ENCODE data around the gene ZNF883. TPM values are rescaled to one million over a fixed set of nuclear protein-coding genes. Genes with fewer than 3 reads are reported as not detected.

Gene ZNF883
- total RNA-seq, 3 donors from 2014 or later (not counting 1 experiment from before 2014, with no cell fraction given): 0.95 to 1.4 (median 0.97) TPM

- Mint-ChIP-seq H3K9me3 (peaks cover 6 to 10% of the 10 kb centered on the region in 2 donors), H3K4me1 (no peaks in the 10 kb centered on the region), H3K4me3 (no peak overlapping the region), H3K27me3 (ENCODE audit: low read depth in 2 of 2) (peaks cover 14 to 29% of the 10 kb centered on the region in 2 donors), H3K27ac (no peak overlapping the region), H3K36me3 (no peaks in the 10 kb centered on the region)
- H3K4me3 ChIP-seq (ENCODE audit: low read length): no peak overlapping the region
- no peaks in the 10 kb centered on the region for H3K4me1 ChIP-seq (ENCODE audit: control insufficient read depth, insufficient read depth, low read length)
- DNase-seq (no peak), ATAC-seq (no peak)
- peaks cover 2% of the 10 kb centered on the region for H3K9me3 ChIP-seq (ENCODE audit: control insufficient read depth, insufficient read depth, low read length)
- no peaks in the 10 kb centered on the region for H3K27me3 ChIP-seq (ENCODE audit: control insufficient read depth, insufficient read depth, low read length)
- TF ChIP-seq CTCF (IDR thresholded peaks at IDR 0.05): no peak
- H3K36me3 ChIP-seq (ENCODE audit: control insufficient read depth, insufficient read depth, low read length): no peaks in the 10 kb centered on the region
- WGBS (ENCODE audit: insufficient coverage): 56% methylated on average over 5 of the region's 5 CpGs
- no peak overlapping the region for H3K27ac ChIP-seq (ENCODE audit: low read length)
- intact Hi-C loops (cut with micrococcal nuclease): no loop called here
Observed at GRCh38 chr9:112971415-112971814, 40.6 kb downstream of the ZNF883 start.

GRCh38 chr9:112970939-112971338, 41.1 kb downstream of the ZNF883 start:
- intact Hi-C loops (cut with micrococcal nuclease): no loop called here
- H3K27ac ChIP-seq (ENCODE audit: low read length): no peak overlapping the region
- TF ChIP-seq CTCF (IDR thresholded peaks at IDR 0.05): no peak
- H3K9me3 ChIP-seq (ENCODE audit: control insufficient read depth, insufficient read depth, low read length): no peaks in the 10 kb centered on the region
- Mint-ChIP-seq H3K27me3 (ENCODE audit: low read depth in 2 of 2) (peaks cover 14 to 29% of the 10 kb centered on the region in 2 donors), H3K4me1 (no peaks in the 10 kb centered on the region), H3K27ac (no peak overlapping the region), H3K4me3 (no peak overlapping the region), H3K9me3 (peaks cover 6 to 10% of the 10 kb centered on the region in 2 donors), H3K36me3 (no peaks in the 10 kb centered on the region)
- no peaks in the 10 kb centered on the region for H3K36me3 ChIP-seq (ENCODE audit: control insufficient read depth, insufficient read depth, low read length)
- no peak for DNase-seq
- no peaks in the 10 kb centered on the region for H3K4me1 ChIP-seq (ENCODE audit: control insufficient read depth, insufficient read depth, low read length)
- WGBS (ENCODE audit: insufficient coverage): 89% methylated on average over 6 of the region's 6 CpGs
- no peak overlapping the region for H3K4me3 ChIP-seq (ENCODE audit: low read length)
- H3K27me3 ChIP-seq (ENCODE audit: control insufficient read depth, insufficient read depth, low read length): no peaks in the 10 kb centered on the region
- no peak for ATAC-seq

GRCh38 chr9:112969730-112970129, 42.3 kb downstream of the ZNF883 start:
- ATAC-seq (no peak), DNase-seq (no peak)
- peaks cover 3 to 10% of the 10 kb centered on the region in 2 donors for H3K9me3 Mint-ChIP-seq
- Histone ChIP-seq H3K4me1 (ENCODE audit: control insufficient read depth, insufficient read depth, low read length) (no peaks in the 10 kb centered on the region), H3K9me3 (ENCODE audit: control insufficient read depth, insufficient read depth, low read length) (no peaks in the 10 kb centered on the region), H3K4me3 (ENCODE audit: low read length) (no peak overlapping the region), H3K27me3 (ENCODE audit: control insufficient read depth, insufficient read depth, low read length) (no peaks in the 10 kb centered on the region), H3K36me3 (ENCODE audit: control insufficient read depth, insufficient read depth, low read length) (no peaks in the 10 kb centered on the region), H3K27ac (ENCODE audit: low read length) (no peak overlapping the region)
- no peak for TF ChIP-seq CTCF (IDR thresholded peaks at IDR 0.05)
- 25% methylated on average over 4 of the region's 4 CpGs for WGBS (ENCODE audit: insufficient coverage)
- intact Hi-C loops (cut with micrococcal nuclease): no loop called here
- no peaks in the 10 kb centered on the region for H3K36me3 Mint-ChIP-seq
- peaks cover 14 to 34% of the 10 kb centered on the region in 2 donors for H3K27me3 Mint-ChIP-seq (ENCODE audit: low read depth in 2 of 2)
- H3K4me3 Mint-ChIP-seq: no peak overlapping the region
- H3K27ac Mint-ChIP-seq: no peak overlapping the region
- H3K4me1 Mint-ChIP-seq: no peaks in the 10 kb centered on the region

- Mint-ChIP-seq H3K9me3 (no peaks in the 10 kb centered on the region), H3K36me3 (no peaks in the 10 kb centered on the region), H3K27ac (no peak overlapping the region), H3K27me3 (ENCODE audit: low read depth in 2 of 2) (peaks cover 6 to 7% of the 10 kb centered on the region in 2 donors), H3K4me3 (no peak overlapping the region), H3K4me1 (no peaks in the 10 kb centered on the region)
- Histone ChIP-seq H3K9me3 (ENCODE audit: control insufficient read depth, insufficient read depth, low read length) (no peaks in the 10 kb centered on the region), H3K4me1 (ENCODE audit: control insufficient read depth, insufficient read depth, low read length) (no peaks in the 10 kb centered on the region), H3K36me3 (ENCODE audit: control insufficient read depth, insufficient read depth, low read length) (no peaks in the 10 kb centered on the region), H3K27me3 (ENCODE audit: control insufficient read depth, insufficient read depth, low read length) (no peaks in the 10 kb centered on the region), H3K4me3 (ENCODE audit: low read length) (no peak overlapping the region), H3K27ac (ENCODE audit: low read length) (no peak overlapping the region)
- DNase-seq (no peak), ATAC-seq (no peak)
- intact Hi-C loops (cut with micrococcal nuclease): no loop called here
- WGBS (ENCODE audit: insufficient coverage): 72% methylated on average over 1 of the region's 1 CpG
- TF ChIP-seq CTCF (IDR thresholded peaks at IDR 0.05): no peak
Observed at GRCh38 chr9:112955550-112955949, 56.4 kb downstream of the ZNF883 start.
